Heart left ventricle (tissue), 16 donors: ENCODE results near the gene GPR25. TPM values are rescaled to one million over a fixed set of nuclear protein-coding genes. Genes with fewer than 3 reads are reported as not detected.

Experiments
- ATAC-seq, 4 donors: fragments of 200-7000 bp; cut with Tn5 transposase; one replicate each; pipeline ENCODE4 v1.9.1; 2020 to 2022; ENCODE audit warnings: moderate library complexity in 4 of 4, mild to moderate bottlenecking in 3 of 4, moderate number of reproducible peaks in 1 of 4
- DNase-seq, 5 donors: peaks; one replicate each; pipeline ENCODE4 v3.0.0-alpha.2; 2020
- H3K27ac ChIP-seq, 12 donors: fragments of 200-600 bp; sonication (generic) in 4 of 12; one replicate each; pipeline versions ENCODE4 v1.5.0 to v1.8.0; 2016 to 2022; ENCODE audit warnings: mild to moderate bottlenecking in 2 of 12
- H3K27me3 ChIP-seq, 9 donors: fragments of 200-600 bp; sonication (generic) in 2 of 9; one replicate each; pipeline versions ENCODE4 v1.5.1 to v1.8.0; 2016 to 2022; ENCODE audit warnings: mild to moderate bottlenecking in 3 of 9
- H3K36me3 ChIP-seq, 9 donors: fragments of 200-600 bp; sonication (generic) in 2 of 9; one replicate each; pipeline versions ENCODE4 v1.5.0 to v1.8.0; 2018 to 2022; ENCODE audit warnings: mild to moderate bottlenecking in 2 of 9
- H3K4me1 ChIP-seq, 12 donors: fragments of 200-600 bp; sonication (generic) in 4 of 12; one replicate each; pipeline versions ENCODE4 v1.5.0 to v1.8.0; 2016 to 2022; ENCODE audit warnings: mild to moderate bottlenecking in 3 of 12
- H3K4me3 ChIP-seq, 12 donors: fragments of 200-600 bp; sonication (generic) in 4 of 12; one replicate each; pipeline versions ENCODE4 v1.5.0 to v1.8.0; 2017 to 2022; ENCODE audit warnings: mild to moderate bottlenecking in 9 of 12, moderate library complexity in 4 of 12
- H3K9me3 ChIP-seq, 12 donors: fragments of 200-600 bp; sonication (generic) in 4 of 12; one replicate each; pipeline versions ENCODE4 v1.5.0 to v1.8.0; 2016 to 2022; ENCODE audit warnings: mild to moderate bottlenecking in 1 of 12
- CTCF ChIP-seq, 12 donors: fragments of 200-600 bp; sonication (generic) in 4 of 12; IDR thresholded peaks; one replicate each; pipeline versions ENCODE4 v1.5.0 to v1.8.0; 2018 to 2022; ENCODE audit warnings: antibody characterized with exemption in 12 of 12, mild to moderate bottlenecking in 5 of 12
- POLR2A ChIP-seq, 2 donors: fragments of 450-650 bp; IDR thresholded peaks; one replicate each; pipeline ENCODE4 v1.6.1; 2017; ENCODE audit warnings: antibody characterized with exemption in 2 of 2, mild to moderate bottlenecking in 2 of 2, moderate library complexity in 2 of 2
- WGBS, 4 donors: extraction: QIAGEN DNeasy Blood & Tissue Kit in 2 of 4; methylation state at CpG; one replicate each; pipeline versions ENCODE4 v1.1.5 to v1.1.7; 2013 to 2018; 5-methylcytosine and 5-hydroxymethylcytosine counted together
- intact Hi-C, 10 donors: fragments of 100-400 bp; cut with DNase I; formaldehyde crosslinking; loops; one replicate each; pipeline versions ENCODE4 v1.11.1 to v1.14.2; 2022
- polyA plus RNA-seq, 2 donors: library from polyadenylated mRNA; stranded (reverse); fragments of 200-250 nt; gene quantifications; one replicate each; pipeline ENCODE4 v1.2.3, GENCODE V29; 2013
- total RNA-seq, 9 donors: library from RNA; depleted of rRNA in 2 of 9; stranded (reverse); fragments of >200 nt in 2 of 9; fragmentation: NEBNext Ultra II Directional in 3 of 9; extraction: Animal tissue kit (Norgen Biotek cat#: 25700) in 3 of 9; gene quantifications; one replicate each; pipeline versions ENCODE4 v1.1.0 to v1.2.4, GENCODE V29; 2016 to 2023
- donor health status: ischemic (EF 13 %, LVEDD 7.1; RV severe dilation, severe dysfunction).
- donor health status: healthy with polysubstance abuse.
- donor health status: DM: no; HTN: yes; CAD: no.
- donor health status: DM: no; HTN: no; CAD: no.
- donor health status: ischemic (EF 25% LVEDD 6.9; RV normal size, moderate dysfunction).
- donor health status: ischemic (EF 25% LVEDD 5.7; RV mildly dilated, moderate dysfunction).
- donor health status: healthy.
- donor health status: DM: yes; HTN: yes; CAD: no.
- donor health status: ischemic (EF 35%, LVEDD 5.7; RV mildly dilated, moderate dysfunction).
- donor health status: nonischemic (EF 11% LVEDD 7.7; RV severe dilation, severe dysfunction).
- donor health status: DM: yes; HTN: yes; CAD: no.
- donor health status: PGD.
- donor health status: ischemic (EF 29% LVEDD 5.4; RV normal size, mild dysfunction).
- donor health status: nonischemic (EF 23%, LVEDD 6.1; RV moderate dilation, normal function).

GPR25 gene
- total and polyA plus RNA-seq, 11 donors: not detected

- H3K36me3 ChIP-seq: no peaks in the 10 kb centered on the region
- no peak for TF ChIP-seq CTCF (IDR thresholded peaks at IDR 0.05)
- no peak for TF ChIP-seq POLR2A (IDR thresholded peaks at IDR 0.05)
- H3K4me1 ChIP-seq: peaks cover 0 to 11% (median 0%) of the 10 kb centered on the region in 12 donors
- ATAC-seq: no peak
- no peak for DNase-seq
- 92 to 97% (median 96%) methylated on average over 5 of the region's 5 CpGs for WGBS, 4 donors
- H3K27ac ChIP-seq: no peak overlapping the region
- H3K9me3 ChIP-seq: no peaks in the 10 kb centered on the region
- no peak overlapping the region for H3K4me3 ChIP-seq
- intact Hi-C loops: no loop called here
- peaks cover 0 to 4% (median 0%) of the 10 kb centered on the region in 9 donors for H3K27me3 ChIP-seq
These were observed 28.6 kb downstream of the GPR25 start for GRCh38 chr1:200901350-200901749.

- 49 to 65% (median 61%) methylated on average over 4 to 8 of the region's 8 CpGs for WGBS, 4 donors
- no peak overlapping the region for H3K4me3 ChIP-seq
- no peaks in the 10 kb centered on the region for H3K36me3 ChIP-seq
- peaks cover 0 to 4% (median 0%) of the 10 kb centered on the region in 9 donors for H3K27me3 ChIP-seq
- no peak for DNase-seq
- peaks cover 0 to 11% (median 0%) of the 10 kb centered on the region in 12 donors for H3K4me1 ChIP-seq
- intact Hi-C loops: no loop called here
- TF ChIP-seq CTCF (IDR thresholded peaks at IDR 0.05) (no peak), POLR2A (IDR thresholded peaks at IDR 0.05) (no peak)
- no peak overlapping the region for H3K27ac ChIP-seq
- H3K9me3 ChIP-seq: no peaks in the 10 kb centered on the region
- peak in 2 of 4 donors; percentile 37 to 39 for ATAC-seq
These were observed 29.1 kb downstream of the GPR25 start for GRCh38 chr1:200901796-200902444.

- Histone ChIP-seq H3K27me3 (peaks cover 0 to 4% (median 0%) of the 10 kb centered on the region in 9 donors), H3K4me3 (no peak overlapping the region), H3K4me1 (peaks cover 0 to 11% (median 0%) of the 10 kb centered on the region in 12 donors), H3K9me3 (no peaks in the 10 kb centered on the region), H3K36me3 (no peaks in the 10 kb centered on the region), H3K27ac (no peak overlapping the region)
- TF ChIP-seq POLR2A (IDR thresholded peaks at IDR 0.05) (no peak), CTCF (IDR thresholded peaks at IDR 0.05) (no peak)
- 92 to 94% (median 93%) methylated on average over 5 of the region's 5 CpGs for WGBS, 4 donors
- DNase-seq (no peak), ATAC-seq (no peak)
- intact Hi-C loops: no loop called here
These were observed 31.0 kb downstream of the GPR25 start for GRCh38 chr1:200903793-200904192.

GRCh38 chr1:200904772-200905171, 32.0 kb downstream of the GPR25 start:
- H3K27ac ChIP-seq: no peak overlapping the region
- H3K27me3 ChIP-seq: peaks cover 0 to 4% (median 0%) of the 10 kb centered on the region in 9 donors
- H3K4me3 ChIP-seq: no peak overlapping the region
- intact Hi-C loops: no loop called here
- TF ChIP-seq CTCF (IDR thresholded peaks at IDR 0.05): no peak
- TF ChIP-seq POLR2A (IDR thresholded peaks at IDR 0.05): no peak
- H3K9me3 ChIP-seq: no peaks in the 10 kb centered on the region
- H3K36me3 ChIP-seq: no peaks in the 10 kb centered on the region
- ATAC-seq: no peak
- no peak for DNase-seq
- H3K4me1 ChIP-seq: peaks cover 0 to 11% (median 0%) of the 10 kb centered on the region in 12 donors
